ENCODE data around the gene RNF186. TPM values are rescaled to one million over a fixed set of nuclear protein-coding genes. Genes with fewer than 3 reads are reported as not detected.

Gene RNF186
- total RNA-seq, 4 donors from 2014 or later, result not detected

DNA sequence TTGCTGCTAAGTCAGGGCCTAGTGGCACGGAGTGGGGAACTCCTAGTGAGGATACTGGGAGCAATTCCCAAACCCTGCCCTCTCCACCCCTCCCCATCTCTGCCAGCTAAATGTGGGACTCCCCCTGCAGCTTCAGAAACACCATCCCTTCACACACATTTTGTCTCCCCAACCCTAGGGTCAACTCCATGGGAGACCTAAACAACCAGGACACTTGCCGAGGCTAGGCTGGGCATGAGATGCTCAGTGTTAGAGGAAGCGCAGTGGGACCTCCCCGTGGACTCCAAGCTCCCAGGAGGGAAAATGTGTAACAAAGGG, 1.5 kb downstream of the RNF186 start:
- WGBS, 2 donors (ENCODE audit: low coverage in 1 of 2), result 75 to 100% methylated on average over 1 to 2 of the region's 4 CpGs
- H3K4me3 ChIP-seq, result no peak overlapping the region
- H3K36me3 ChIP-seq, result no peaks in the 10 kb centered on the region
- no peak for ATAC-seq
- H3K27me3 ChIP-seq, result no peaks in the 10 kb centered on the region
- no peak overlapping the region for H3K27ac ChIP-seq
- no peaks in the 10 kb centered on the region for H3K9me3 ChIP-seq
- no peaks in the 10 kb centered on the region for H3K4me1 ChIP-seq
- no peak for TF ChIP-seq EP300 (IDR thresholded peaks at IDR 0.05)
- TF ChIP-seq, protein P1, sequence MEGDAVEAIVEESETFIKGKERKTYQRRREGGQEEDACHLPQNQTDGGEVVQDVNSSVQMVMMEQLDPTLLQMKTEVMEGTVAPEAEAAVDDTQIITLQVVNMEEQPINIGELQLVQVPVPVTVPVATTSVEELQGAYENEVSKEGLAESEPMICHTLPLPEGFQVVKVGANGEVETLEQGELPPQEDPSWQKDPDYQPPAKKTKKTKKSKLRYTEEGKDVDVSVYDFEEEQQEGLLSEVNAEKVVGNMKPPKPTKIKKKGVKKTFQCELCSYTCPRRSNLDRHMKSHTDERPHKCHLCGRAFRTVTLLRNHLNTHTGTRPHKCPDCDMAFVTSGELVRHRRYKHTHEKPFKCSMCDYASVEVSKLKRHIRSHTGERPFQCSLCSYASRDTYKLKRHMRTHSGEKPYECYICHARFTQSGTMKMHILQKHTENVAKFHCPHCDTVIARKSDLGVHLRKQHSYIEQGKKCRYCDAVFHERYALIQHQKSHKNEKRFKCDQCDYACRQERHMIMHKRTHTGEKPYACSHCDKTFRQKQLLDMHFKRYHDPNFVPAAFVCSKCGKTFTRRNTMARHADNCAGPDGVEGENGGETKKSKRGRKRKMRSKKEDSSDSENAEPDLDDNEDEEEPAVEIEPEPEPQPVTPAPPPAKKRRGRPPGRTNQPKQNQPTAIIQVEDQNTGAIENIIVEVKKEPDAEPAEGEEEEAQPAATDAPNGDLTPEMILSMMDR (IDR thresholded peaks at IDR 0.05), result no peak
- TF ChIP-seq POLR2A (IDR thresholded peaks at IDR 0.05), result no peak
- TF ChIP-seq POLR2AphosphoS5 (IDR thresholded peaks at IDR 0.05), result no peak

DNA sequence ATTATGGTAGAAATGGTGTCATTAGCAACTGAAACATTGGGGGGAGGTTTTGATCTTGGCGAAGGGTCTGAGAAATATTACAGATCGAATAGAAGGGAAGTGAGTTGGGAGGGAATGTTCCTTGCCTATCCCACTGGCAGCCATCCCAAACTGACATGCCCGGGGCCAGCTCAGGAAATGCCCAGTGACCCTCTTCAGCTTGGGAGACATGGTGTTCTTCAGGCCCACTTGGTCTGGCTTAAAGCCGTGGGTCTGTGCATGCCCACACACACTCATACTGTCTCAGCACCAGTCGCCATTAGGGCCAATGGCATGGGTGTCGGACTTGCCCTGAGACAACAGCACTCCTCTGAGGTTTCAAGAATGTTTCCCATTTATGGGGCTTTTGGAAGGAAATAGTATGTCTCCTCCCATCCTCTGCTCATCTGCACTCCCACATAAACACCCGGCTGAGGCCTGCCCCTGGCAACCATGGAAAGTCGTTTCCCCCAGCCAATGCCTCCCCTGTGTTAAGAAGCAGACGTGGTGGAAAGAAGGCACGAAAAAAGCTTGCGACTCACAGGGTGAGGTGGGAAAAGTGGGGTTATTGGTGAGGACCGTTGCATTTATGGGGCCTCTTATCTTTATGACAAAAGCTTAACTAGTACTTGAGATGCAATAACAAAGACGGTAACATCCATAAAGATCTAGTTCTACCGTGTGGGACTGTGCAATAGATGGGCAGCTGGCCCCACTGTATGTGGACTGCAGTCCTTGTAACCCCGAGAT, 2.0 kb downstream of the RNF186 start:
- no peak for ATAC-seq
- no peaks in the 10 kb centered on the region for H3K27me3 ChIP-seq
- no peaks in the 10 kb centered on the region for H3K36me3 ChIP-seq
- H3K27ac ChIP-seq, result no peak overlapping the region
- H3K9me3 ChIP-seq, result no peaks in the 10 kb centered on the region
- 63 to 80% methylated on average over 8 to 10 of the region's 15 CpGs for WGBS, 2 donors (ENCODE audit: low coverage in 1 of 2)
- no peaks in the 10 kb centered on the region for H3K4me1 ChIP-seq
- TF ChIP-seq EP300 (IDR thresholded peaks at IDR 0.05) (no peak), POLR2A (IDR thresholded peaks at IDR 0.05) (no peak), POLR2AphosphoS5 (IDR thresholded peaks at IDR 0.05) (no peak)
- TF ChIP-seq, protein P1 (IDR thresholded peaks at IDR 0.05), result no peak
- no peak overlapping the region for H3K4me3 ChIP-seq

DNA sequence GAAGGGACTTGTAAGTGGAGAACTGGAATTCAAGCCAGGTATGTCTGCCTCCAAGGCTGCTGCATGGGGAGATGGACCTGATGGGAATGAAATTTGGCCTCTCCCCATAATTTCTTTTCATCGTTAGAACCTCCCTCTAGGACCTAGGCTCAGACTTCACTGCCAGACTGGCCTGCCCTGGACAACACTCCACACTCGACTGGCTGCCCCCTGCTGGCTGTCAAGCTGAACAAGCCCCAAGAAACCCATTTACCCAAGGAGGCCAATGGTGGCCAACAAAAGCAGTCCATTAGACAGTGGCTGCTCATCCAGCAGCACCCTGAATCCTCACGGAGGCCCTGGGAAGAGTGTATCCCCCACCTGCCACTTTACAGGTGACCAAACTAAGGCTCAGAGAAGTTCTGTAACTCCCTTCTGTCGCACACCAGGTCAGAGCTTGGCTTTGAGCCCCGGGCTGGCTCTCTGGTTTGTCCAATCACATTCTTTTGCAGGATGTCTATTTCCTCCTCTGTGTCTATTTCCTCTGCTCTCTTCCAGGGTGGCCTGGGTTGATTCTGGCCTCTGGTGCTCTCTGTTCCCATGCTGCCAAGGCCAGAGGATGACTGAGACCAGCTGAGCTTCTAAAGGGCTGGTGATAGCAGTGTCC, 3.8 kb downstream of the RNF186 start:
- WGBS, 2 donors (ENCODE audit: low coverage in 1 of 2), result 33 to 68% methylated on average over 1 to 3 of the region's 5 CpGs
- H3K36me3 ChIP-seq, result no peaks in the 10 kb centered on the region
- H3K27ac ChIP-seq, result no peak overlapping the region
- no peaks in the 10 kb centered on the region for H3K27me3 ChIP-seq
- peak; percentile 62 for ATAC-seq
- no peak overlapping the region for H3K4me3 ChIP-seq
- TF ChIP-seq, protein P1 (IDR thresholded peaks at IDR 0.05), result peak in 3 of 4 experiments; percentile 46 to 61 (median 56)
- no peak for TF ChIP-seq EP300 (IDR thresholded peaks at IDR 0.05)
- no peaks in the 10 kb centered on the region for H3K9me3 ChIP-seq
- H3K4me1 ChIP-seq, result no peaks in the 10 kb centered on the region

DNA sequence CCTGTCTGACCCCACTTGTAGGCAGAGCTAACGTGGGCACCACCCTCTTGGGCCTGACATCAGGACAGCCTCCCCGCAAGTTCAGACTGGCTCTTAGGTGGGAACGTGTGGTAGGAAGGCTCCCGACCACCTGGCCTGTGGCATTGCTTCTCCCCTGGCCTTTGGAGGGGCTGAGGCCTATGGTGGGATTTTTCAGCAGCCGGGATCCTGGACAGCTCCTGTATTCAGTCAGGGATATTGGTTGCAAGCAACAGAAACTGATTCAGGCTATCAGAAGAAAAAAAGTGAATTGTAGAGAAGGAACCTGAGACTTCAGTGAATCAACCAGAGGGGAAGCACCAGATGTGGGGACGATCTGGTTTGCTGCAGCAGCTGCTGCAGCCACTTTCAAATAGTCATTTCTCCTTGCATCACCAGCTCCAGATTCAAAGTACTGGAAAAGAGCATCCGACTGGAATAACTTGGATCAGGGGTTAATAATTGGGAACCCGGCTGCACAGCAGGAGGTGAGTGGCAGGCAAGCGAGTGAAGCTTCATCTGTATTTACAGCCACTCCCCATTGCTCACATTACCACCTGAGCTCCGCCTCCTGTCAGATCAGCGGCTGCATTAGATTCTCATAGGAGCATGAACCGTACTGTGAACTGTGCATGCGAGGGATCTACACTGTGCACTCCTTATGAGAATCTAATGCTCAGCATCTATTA, 5.9 kb downstream of the RNF186 start:
- H3K27ac ChIP-seq, result no peak overlapping the region
- WGBS, 2 donors (ENCODE audit: low coverage in 1 of 2), result 79 to 86% methylated on average over 4 to 6 of the region's 13 CpGs

More for the DNA sequence above, 5.9 kb downstream of the RNF186 start:
- Histone ChIP-seq H3K9me3 (no peaks in the 10 kb centered on the region), H3K27me3 (no peaks in the 10 kb centered on the region), H3K4me1 (no peaks in the 10 kb centered on the region), H3K4me3 (no peak overlapping the region), H3K36me3 (no peaks in the 10 kb centered on the region)
- TF ChIP-seq POLR2AphosphoS5 (IDR thresholded peaks at IDR 0.05), result no peak
- no peak for TF ChIP-seq EP300 (IDR thresholded peaks at IDR 0.05)
- TF ChIP-seq, protein P1 (IDR thresholded peaks at IDR 0.05), result no peak
- no peak for TF ChIP-seq POLR2A (IDR thresholded peaks at IDR 0.05)
- no peak for ATAC-seq

All from gastroesophageal sphincter (tissue), 4 donors.